IMR-90 (cell line): ENCODE data around the gene ACP2. TPM values are rescaled to one million over a fixed set of nuclear protein-coding genes. Genes with fewer than 3 reads are reported as not detected.
"Not testable (repeated sequence)": the region's sequence is repeated elsewhere in the genome, so short reads cannot be mapped to it uniquely, and the experiment has no call there.

Experiments used
- ATAC-seq: fragments of 200-7000 bp; cut with Tn5 transposase; 2 replicates; pipeline ENCODE4 v1.9.1; 2020; ENCODE audit warnings: low read depth, mild to moderate bottlenecking, moderate library complexity
- BruUV-seq: library from RNA; stranded (reverse); fragments of 400-500 nt; replicated peaks from 2 replicates; lab custom pipeline; 2021; lab: Mats Ljungman, UMichigan
- CTCF ChIA-PET: fragments of 300-600 bp; formaldehyde crosslinking; extraction: SDS; loops from one replicate; lab custom pipeline; 2021; ENCODE audit warnings: antibody characterized with exemption; lab: Yijun Ruan, JAX
- POLR2A ChIA-PET: fragments of 300-600 bp; sonication (Branson Sonifier 250); formaldehyde crosslinking; loops from one replicate; lab custom pipeline; 2022; ENCODE audit warnings: antibody characterized with exemption; ENCODE audit not compliant: unreplicated experiment; lab: Charles Lee
- DNase-seq: peaks from one replicate; pipeline ENCODE4 v3.0.0; 2013
- H2AFZ ChIP-seq: replicated peaks from 2 replicates; pipeline ENCODE3; 2013; ENCODE audit warnings: low read length, mild to moderate bottlenecking; ENCODE audit not compliant: poor library complexity
- H2AK5ac ChIP-seq: 2 replicates; pipeline ENCODE4 v1.6.1; 2013; ENCODE audit warnings: low read depth, low read length, inconsistent platforms
- H2AK9ac ChIP-seq: replicated peaks from 2 replicates; pipeline ENCODE3; 2013; ENCODE audit warnings: mild to moderate bottlenecking, low read depth, low read length, moderate library complexity; ENCODE audit not compliant: poor library complexity
- H2BK120ac ChIP-seq: 2 replicates; pipeline ENCODE4 v1.6.1; 2013; ENCODE audit warnings: low read depth, low read length, inconsistent platforms
- H2BK15ac ChIP-seq: 3 replicates; pipeline ENCODE4 v1.6.1; 2013; ENCODE audit warnings: low read depth, low read length, inconsistent platforms
- H2BK20ac ChIP-seq: 2 replicates; pipeline ENCODE4 v1.6.1; 2013; ENCODE audit warnings: low read depth, mild to moderate bottlenecking, inconsistent platforms, low read length, moderate library complexity
- H2BK5ac ChIP-seq: 2 replicates; pipeline ENCODE4 v1.6.1; 2013; ENCODE audit warnings: mild to moderate bottlenecking, low read depth, low read length, inconsistent platforms; ENCODE audit not compliant: poor library complexity, severe bottlenecking
- H3K14ac ChIP-seq: replicated peaks from 2 replicates; pipeline ENCODE4 v1.6.1; 2013; ENCODE audit warnings: low read depth, low read length, inconsistent platforms
- H3K18ac ChIP-seq: 2 replicates; pipeline ENCODE4 v1.6.1; 2013; ENCODE audit warnings: low read depth, low read length, control low read depth
- H3K23ac ChIP-seq: 2 replicates; pipeline ENCODE4 v1.6.1; 2013; ENCODE audit warnings: low read depth, low read length, inconsistent platforms
- H3K27ac ChIP-seq: 2 replicates; pipeline ENCODE4 v1.5.1; 2013; ENCODE audit warnings: mild to moderate bottlenecking, control low read depth, low read length; ENCODE audit not compliant: insufficient read depth
- H3K27me3 ChIP-seq: 2 replicates; pipeline ENCODE4 v1.6.1; 2013; ENCODE audit warnings: low read length; ENCODE audit not compliant: control insufficient read depth, insufficient read depth
- H3K36me3 ChIP-seq: 2 replicates; pipeline ENCODE4 v1.6.1; 2013; ENCODE audit warnings: low read length, mixed read lengths; ENCODE audit not compliant: control insufficient read depth, insufficient read depth
- H3K4ac ChIP-seq: 2 replicates; pipeline ENCODE4 v1.6.1; 2013; ENCODE audit warnings: low read depth, low read length, inconsistent platforms
- H3K4me1 ChIP-seq: 2 replicates; pipeline ENCODE4 v1.6.1; 2013; ENCODE audit warnings: low read length, mixed read lengths; ENCODE audit not compliant: control insufficient read depth, insufficient read depth
- H3K4me2 ChIP-seq: 2 replicates; pipeline ENCODE4 v1.6.1; 2013; ENCODE audit warnings: low read depth, mild to moderate bottlenecking, control low read depth, low read length, moderate library complexity
- H3K4me3 ChIP-seq: 2 replicates; pipeline ENCODE4 v1.5.1; 2013; ENCODE audit warnings: low read depth, mild to moderate bottlenecking, control low read depth, low read length, moderate library complexity; ENCODE audit not compliant: insufficient read depth
- H3K56ac ChIP-seq: 2 replicates; pipeline ENCODE4 v1.6.1; 2013; ENCODE audit warnings: low read length, inconsistent platforms; ENCODE audit not compliant: insufficient read depth; ENCODE audit errors: extremely low read depth
- H3K79me1 ChIP-seq, 2 experiments: 2 replicates each; pipeline ENCODE4 v1.6.1; 2013; ENCODE audit warnings: low read length in 2 of 2, inconsistent platforms in 1 of 2, low read depth in 1 of 2
- H3K9ac ChIP-seq: 2 replicates; pipeline ENCODE4 v1.6.1; 2013; ENCODE audit warnings: low read depth, low read length, control low read depth
- H3K9me1 ChIP-seq: 2 replicates; pipeline ENCODE4 v1.6.1; 2013; ENCODE audit warnings: low read length, inconsistent platforms; ENCODE audit not compliant: insufficient read depth
- H3K9me3 ChIP-seq: 2 replicates; pipeline ENCODE4 v1.6.1; 2013; ENCODE audit warnings: low read length; ENCODE audit not compliant: control insufficient read depth, insufficient read depth
- H4K20me1 ChIP-seq: 2 replicates; pipeline ENCODE4 v1.6.1; 2013; ENCODE audit warnings: low read length, inconsistent platforms; ENCODE audit not compliant: insufficient read depth
- H4K5ac ChIP-seq: 2 replicates; pipeline ENCODE4 v1.6.1; 2013; ENCODE audit warnings: mild to moderate bottlenecking, low read depth, low read length, control low read depth
- H4K8ac ChIP-seq, 2 experiments: 2 replicates each; pipeline ENCODE4 v1.6.1; 2013; ENCODE audit warnings: low read depth in 2 of 2, low read length in 2 of 2, control low read depth in 1 of 2, inconsistent platforms in 1 of 2
- H4K91ac ChIP-seq: 2 replicates; pipeline ENCODE4 v1.6.1; 2013; ENCODE audit warnings: low read depth, low read length, inconsistent platforms; ENCODE audit not compliant: insufficient read depth
- WGBS, 2 experiments: methylation state at CpG; one replicate each; pipeline versions ENCODE4 v1.1.5 to v1.1.7; 2013; ENCODE audit warnings: missing lambda C conversion rate in 2 of 2; ENCODE audit not compliant: insufficient read length in 1 of 2; ENCODE audit errors: extremely low coverage in 2 of 2; 5-methylcytosine and 5-hydroxymethylcytosine counted together
- dilution Hi-C: fragments of 300-500 bp; cut with HindIII; formaldehyde crosslinking; loops from one replicate; pipeline ENCODE4 v1.14.3; 2018; ENCODE audit warnings: low sequenced_read_pairs; ENCODE audit not compliant: unreplicated experiment
- in situ Hi-C: fragments of 300-500 bp; cut with MboI; formaldehyde crosslinking; loops from 3 replicates; pipeline ENCODE4 v1.14.3; 2019; ENCODE audit warnings: low sequenced_read_pairs, inconsistent platforms, mixed read lengths
- intact Hi-C: fragments of 100-400 bp; cut with micrococcal nuclease; formaldehyde crosslinking; loops from 2 replicates; pipeline ENCODE4 v1.10.0; 2022
- polyA plus RNA-seq, 3 experiments: library from polyadenylated mRNA; depleted of rRNA; stranded (reverse); fragments of >200 nt; gene quantifications; 2 replicates each; pipeline ENCODE4 v1.2.3, GENCODE V29; 2012; ENCODE audit warnings: low replicate concordance in 1 of 3
- total RNA-seq: library from RNA; depleted of rRNA; stranded (reverse); fragments of >200 nt; gene quantifications from 2 replicates; pipeline ENCODE4 v1.2.3, GENCODE V29; 2012; rRNA removed

The ACP2 gene
- total and polyA plus RNA-seq, 2 of the 4 experiments (the other 2 are of a cell fraction), result 17.7 to 23.6 TPM

DNA sequence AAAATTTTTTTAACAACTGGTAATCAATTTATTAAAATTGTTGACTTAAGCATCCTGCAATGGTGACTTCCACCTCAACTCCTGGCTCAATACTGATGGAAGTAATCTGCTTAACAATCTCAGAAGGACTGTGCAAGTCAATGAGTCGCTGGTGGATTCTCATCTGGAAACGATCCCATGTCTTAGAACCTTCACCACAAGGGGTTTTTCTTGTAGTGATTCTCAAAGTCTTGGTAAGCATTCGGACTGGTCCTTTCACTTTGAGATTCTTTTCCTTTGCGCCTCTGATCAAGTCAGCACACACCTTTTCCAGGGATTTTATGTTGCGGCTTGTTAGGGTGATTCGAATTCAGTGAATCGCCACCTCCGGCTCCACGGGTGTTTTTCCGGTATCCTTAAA, 57.5 kb downstream of the ACP2 start:
- H2AK9ac ChIP-seq, H2BK15ac ChIP-seq, H2BK20ac ChIP-seq, in situ Hi-C loops, intact Hi-C loops, H3K9me3 ChIP-seq, H2BK120ac ChIP-seq, POLR2A ChIA-PET, H2AFZ ChIP-seq, H3K4me1 ChIP-seq, H3K23ac ChIP-seq, H2BK5ac ChIP-seq, H3K36me3 ChIP-seq, H3K4me3 ChIP-seq, BruUV-seq, H3K18ac ChIP-seq, H4K91ac ChIP-seq, H3K9me1 ChIP-seq, H3K9ac ChIP-seq, dilution Hi-C loops, H4K20me1 ChIP-seq, H4K5ac ChIP-seq, H3K14ac ChIP-seq, H2AK5ac ChIP-seq, H3K4ac ChIP-seq, H3K27ac ChIP-seq, H3K56ac ChIP-seq, H4K8ac ChIP-seq, H3K4me2 ChIP-seq, H3K27me3 ChIP-seq, H3K79me1 ChIP-seq, ATAC-seq: not testable (repeated sequence)
- 100% methylated on average over 3 of the region's 10 CpGs; no CpG with 5 or more reads in 1 of the 2 experiments for WGBS, 2 experiments
- DNase-seq, result peak; percentile 56
- CTCF ChIA-PET, result interaction anchor here (0.6 kb wide), 1 partner anchor 10 kb away, joined by 4 read pairs; no protein-coding TSS in a partner anchor

Other genes starting within 250 kb of the ACP2 start
- gene ARFGAP2, start 71.9 kb downstream of the ACP2 start, total RNA-seq, result 87.8 and 114 TPM in 2 replicates
- gene ARFGAP2, start 71.9 kb downstream of the ACP2 start, polyA plus RNA-seq (2012; rRNA removed), result 35.1 and 54.7 TPM in 2 replicates
- 18.9 and 19.2 TPM in 2 replicates for gene PACSIN3, start 62.4 kb downstream of the ACP2 start, total RNA-seq
- 21.1 and 24.5 TPM in 2 replicates for gene PACSIN3, start 62.4 kb downstream of the ACP2 start, polyA plus RNA-seq (2012; rRNA removed)
- 25.6 and 27.8 TPM in 2 replicates for gene DDB2, start 33.8 kb downstream of the ACP2 start, total RNA-seq
- 33.5 and 33.6 TPM in 2 replicates for gene DDB2, start 33.8 kb downstream of the ACP2 start, polyA plus RNA-seq (2012; rRNA removed)
- gene NR1H3, start 9.2 kb upstream of the ACP2 start, total RNA-seq, result 9.1 and 9.7 TPM in 2 replicates
- 13.6 and 19.0 TPM in 2 replicates for gene NR1H3, start 9.2 kb upstream of the ACP2 start, polyA plus RNA-seq (2012; rRNA removed)
- 11.1 and 13.3 TPM in 2 replicates for gene MADD, start 21.3 kb upstream of the ACP2 start, total RNA-seq
- gene MADD, start 21.3 kb upstream of the ACP2 start, polyA plus RNA-seq (2012; rRNA removed), result 16.4 and 17.3 TPM in 2 replicates
- not detected in 2 replicates for gene MYBPC3, start 103.9 kb upstream of the ACP2 start, total RNA-seq
- gene MYBPC3, start 103.9 kb upstream of the ACP2 start, polyA plus RNA-seq (2012; rRNA removed), result not detected in 2 replicates
- gene SPI1, start 129.7 kb upstream of the ACP2 start, total RNA-seq, result not detected in 2 replicates
- not detected in 2 replicates for gene SPI1, start 129.7 kb upstream of the ACP2 start, polyA plus RNA-seq (2012; rRNA removed)
- gene SLC39A13, start 159.8 kb upstream of the ACP2 start, total RNA-seq, result 29.2 and 32.4 TPM in 2 replicates
- gene SLC39A13, start 159.8 kb upstream of the ACP2 start, polyA plus RNA-seq (2012; rRNA removed), result 144 and 164 TPM in 2 replicates
- gene PSMC3, start 177.6 kb upstream of the ACP2 start, total RNA-seq, result 238 and 484 TPM in 2 replicates
- gene PSMC3, start 177.6 kb upstream of the ACP2 start, polyA plus RNA-seq (2012; rRNA removed), result 253 TPM in 2 replicates
- not detected in 2 replicates for gene RAPSN, start 200.3 kb upstream of the ACP2 start, total RNA-seq
- gene RAPSN, start 200.3 kb upstream of the ACP2 start, polyA plus RNA-seq (2012; rRNA removed), result 0.03 and 0.09 TPM in 2 replicates